H1 (cell line): ENCODE data around the gene CLDN15. TPM values are rescaled to one million over a fixed set of nuclear protein-coding genes. Genes with fewer than 3 reads are reported as not detected.

Source experiments
- CTCF ChIA-PET: fragments of 300-600 bp; sonication (Branson Sonifier 250); formaldehyde crosslinking; loops from one replicate; lab custom pipeline; 2021; ENCODE audit not compliant: partially characterized antibody; lab: Charles Lee
- POLR2A ChIA-PET: fragments of 300-600 bp; sonication (Branson Sonifier 250); formaldehyde crosslinking; loops from one replicate; lab custom pipeline; 2021; ENCODE audit warnings: inconsistent platforms; ENCODE audit not compliant: partially characterized antibody; lab: Charles Lee
- DNase-seq, 2 experiments: peaks; one replicate each; pipeline versions ENCODE4 v3.0.0 to v3.0.0-alpha.2; 2010 to 2022; ENCODE audit warnings: low spot score in 2 of 2, low read depth in 1 of 2, mixed read lengths in 1 of 2
- FAIRE-seq: peaks from 2 replicates; lab custom pipeline; 2011; peaks lifted over from hg19 to GRCh38; lab: Jason Lieb, UNC
- H2AFZ ChIP-seq: 2 replicates; pipeline ENCODE4 v1.8.1; 2012; ENCODE audit warnings: low read length, inconsistent platforms
- H2AK5ac ChIP-seq: 2 replicates; pipeline ENCODE4 v1.6.1; 2013; ENCODE audit warnings: low read depth, low read length
- H2BK120ac ChIP-seq: replicated peaks from 2 replicates; pipeline ENCODE3; 2013; ENCODE audit warnings: low read depth, low read length, inconsistent platforms
- H2BK12ac ChIP-seq: 2 replicates; pipeline ENCODE4 v1.6.1; 2013; ENCODE audit warnings: low read depth, low read length
- H2BK15ac ChIP-seq: 2 replicates; pipeline ENCODE4 v1.6.1; 2013; ENCODE audit warnings: low read length
- H2BK20ac ChIP-seq: 2 replicates; pipeline ENCODE4 v1.6.1; 2013; ENCODE audit warnings: low read length
- H2BK5ac ChIP-seq: 2 replicates; pipeline ENCODE4 v1.6.1; 2013; ENCODE audit warnings: low read depth, low read length
- H3K14ac ChIP-seq: 2 replicates; pipeline ENCODE4 v1.6.1; 2013; ENCODE audit warnings: inconsistent platforms; ENCODE audit not compliant: insufficient read length
- H3K18ac ChIP-seq: 2 replicates; pipeline ENCODE4 v1.6.1; 2013; ENCODE audit warnings: low read length; ENCODE audit errors: extremely low read depth
- H3K23ac ChIP-seq: 2 replicates; pipeline ENCODE4 v1.6.1; 2013; ENCODE audit warnings: inconsistent platforms; ENCODE audit not compliant: insufficient read length
- H3K23me2 ChIP-seq: 2 replicates; pipeline ENCODE4 v1.6.1; 2013; ENCODE audit warnings: low read depth, low read length
- H3K27ac ChIP-seq: 2 replicates; pipeline ENCODE4 v1.6.1; 2011; ENCODE audit warnings: low read depth, low read length, inconsistent platforms
- H3K27me3 ChIP-seq, 4 experiments: replicated peaks in 1 of 4; 1 replicate in 1 of 4; 2 replicates in 3 of 4; pipeline versions ENCODE4 v1.6.1 to v1.8.1; 2011 to 2013; ENCODE audit warnings: low read length in 3 of 4, mild to moderate bottlenecking in 3 of 4, inconsistent platforms in 2 of 4, mixed read lengths in 2 of 4, moderate library complexity in 1 of 4; ENCODE audit not compliant: control insufficient read depth in 3 of 4, insufficient read depth in 3 of 4; ENCODE audit errors: extremely low read depth in 1 of 4
- H3K36me3 ChIP-seq, 4 experiments: 2 replicates each; pipeline versions ENCODE4 v1.6.1 to v1.8.1; 2011 to 2013; ENCODE audit warnings: mild to moderate bottlenecking in 4 of 4, low read length in 3 of 4, moderate library complexity in 2 of 4, control low read depth in 1 of 4, inconsistent platforms in 1 of 4; ENCODE audit not compliant: insufficient read depth in 4 of 4, control insufficient read depth in 2 of 4
- H3K4ac ChIP-seq: replicated peaks from 2 replicates; pipeline ENCODE3; 2013; ENCODE audit warnings: low read length, low read depth, mixed read lengths, inconsistent platforms; ENCODE audit not compliant: insufficient read length
- H3K4me1 ChIP-seq, 4 experiments: replicated peaks in 1 of 4; 1 replicate in 1 of 4; 2 replicates in 3 of 4; pipeline versions ENCODE4 v1.6.1 to v1.8.1; 2011 to 2013; ENCODE audit warnings: low read length in 3 of 4, inconsistent platforms in 2 of 4, mixed read lengths in 1 of 4; ENCODE audit not compliant: insufficient read depth in 4 of 4, control insufficient read depth in 3 of 4
- H3K4me2 ChIP-seq, 2 experiments: 2 replicates each; pipeline versions ENCODE4 v1.6.1 to v1.8.1; 2011 to 2013; ENCODE audit warnings: low read depth in 2 of 2, low read length in 2 of 2, control low read depth in 1 of 2, inconsistent platforms in 1 of 2, mild to moderate bottlenecking in 1 of 2; ENCODE audit not compliant: insufficient read depth in 1 of 2
- H3K4me3 ChIP-seq, 4 experiments: fragments of 200-600, 300-600 bp in 1 of 4; sonication (generic), shearing (Covaris generic), sonication (Bioruptor Twin) in 1 of 4; 2 replicates each; pipeline versions ENCODE4 v1.5.1 to v1.8.1; 2011 to 2016; ENCODE audit warnings: low read length in 4 of 4, low read depth in 3 of 4, control low read depth in 2 of 4, inconsistent platforms in 2 of 4, mild to moderate bottlenecking in 2 of 4, mixed read lengths in 1 of 4, moderate library complexity in 1 of 4; ENCODE audit not compliant: insufficient read depth in 2 of 4; ENCODE audit errors: extremely low read depth in 1 of 4
- H3K56ac ChIP-seq: replicated peaks from 2 replicates; pipeline ENCODE3; 2013; ENCODE audit warnings: low read depth, mild to moderate bottlenecking, mixed read lengths, low read length, inconsistent platforms; ENCODE audit not compliant: insufficient read length
- H3K79me1 ChIP-seq: 2 replicates; pipeline ENCODE4 v1.6.1; 2013; ENCODE audit warnings: low read depth, low read length, control low read depth
- H3K79me2 ChIP-seq, 2 experiments: 2 replicates each; pipeline versions ENCODE4 v1.6.1 to v1.8.1; 2012 to 2013; ENCODE audit warnings: low read length in 2 of 2, mild to moderate bottlenecking in 2 of 2, inconsistent platforms in 1 of 2; ENCODE audit not compliant: insufficient read depth in 2 of 2, control insufficient read depth in 1 of 2
- H3K9ac ChIP-seq, 4 experiments: replicated peaks in 1 of 4; 1 replicate in 1 of 4; 2 replicates in 3 of 4; pipeline versions ENCODE4 v1.6.1 to v1.8.1; 2011 to 2013; ENCODE audit warnings: low read depth in 3 of 4, low read length in 3 of 4, control low read depth in 2 of 4, mild to moderate bottlenecking in 2 of 4, moderate library complexity in 2 of 4, inconsistent platforms in 1 of 4; ENCODE audit errors: extremely low read depth in 1 of 4
- H3K9me3 ChIP-seq, 2 experiments: 2 replicates each; pipeline versions ENCODE4 v1.6.1 to v1.8.1; 2012 to 2013; ENCODE audit warnings: mild to moderate bottlenecking in 2 of 2, moderate library complexity in 2 of 2, control low read depth in 1 of 2, inconsistent platforms in 1 of 2, low read depth in 1 of 2, low read length in 1 of 2, mixed read lengths in 1 of 2; ENCODE audit not compliant: insufficient read depth in 2 of 2
- H4K20me1 ChIP-seq, 2 experiments: replicated peaks in 1 of 2; 2 replicates each; pipeline versions ENCODE3 to v1.8.1; 2011 to 2013; ENCODE audit warnings: inconsistent platforms in 2 of 2, low read length in 2 of 2, mild to moderate bottlenecking in 1 of 2; ENCODE audit not compliant: insufficient read depth in 2 of 2, control insufficient read depth in 1 of 2
- H4K5ac ChIP-seq: 2 replicates; pipeline ENCODE4 v1.6.1; 2013; ENCODE audit warnings: low read length, low read depth, mixed read lengths, inconsistent platforms; ENCODE audit not compliant: insufficient read length
- H4K8ac ChIP-seq: 2 replicates; pipeline ENCODE4 v1.8.0; 2013; ENCODE audit warnings: mild to moderate bottlenecking, moderate library complexity, low read length, inconsistent platforms; ENCODE audit not compliant: insufficient read depth; ENCODE audit errors: extremely low read depth
- H4K91ac ChIP-seq: replicated peaks from 2 replicates; pipeline ENCODE3; 2013; ENCODE audit warnings: low read length, mixed read lengths, inconsistent platforms; ENCODE audit not compliant: insufficient read length
- CBX8 ChIP-seq: fragments of 300-800, 300-1000 bp; sonication (generic); IDR thresholded peaks from 2 replicates; pipeline ENCODE4 v1.7.1; 2016; ENCODE audit warnings: low read depth, low read length, borderline replicate concordance
- CHD2 ChIP-seq: IDR thresholded peaks from 2 replicates; pipeline ENCODE4 v1.6.1; 2012; ENCODE audit warnings: low read length, improper control_type of control experiment
- FOSL1 ChIP-seq: IDR thresholded peaks from 2 replicates; pipeline ENCODE4 v1.6.1; 2011; ENCODE audit warnings: mild to moderate bottlenecking, low read depth, low read length, moderate library complexity; ENCODE audit not compliant: insufficient read depth
- HDAC2 ChIP-seq, 2 experiments: fragments of 300-600 bp in 1 of 2; sonication (generic) in 1 of 2; IDR thresholded peaks; 2 replicates each; pipeline ENCODE4 v1.6.1; 2011 to 2012; ENCODE audit warnings: low read depth in 2 of 2, low read length in 2 of 2, mild to moderate bottlenecking in 2 of 2, moderate library complexity in 2 of 2, borderline replicate concordance in 1 of 2, inconsistent platforms in 1 of 2
- JUN ChIP-seq: IDR thresholded peaks from 2 replicates; pipeline ENCODE4 v1.6.1; 2011; ENCODE audit warnings: low read depth, mild to moderate bottlenecking, improper control_type of control experiment, low read length
- KDM5A ChIP-seq: fragments of 200-600 bp; IDR thresholded peaks from 2 replicates; pipeline ENCODE4 v1.7.1; 2012; ENCODE audit warnings: mild to moderate bottlenecking, low read length, inconsistent platforms, mixed read lengths
- POLR2A ChIP-seq, 2 experiments: IDR thresholded peaks; 1 replicate in 1 of 2; 2 replicates in 1 of 2; pipeline ENCODE4 v1.6.1; 2011; ENCODE audit warnings: low read depth in 2 of 2, low read length in 2 of 2, mild to moderate bottlenecking in 2 of 2; ENCODE audit errors: control extremely low read depth in 1 of 2
- POLR2AphosphoS5 ChIP-seq: IDR thresholded peaks from 2 replicates; pipeline ENCODE4 v1.6.1; 2011; ENCODE audit warnings: low read depth, low read length
- RNF2 ChIP-seq: fragments of 200-900, 300-1000 bp; sonication (generic); IDR thresholded peaks from 2 replicates; pipeline ENCODE4 v1.7.1; 2016; ENCODE audit warnings: borderline replicate concordance, low read depth, mild to moderate bottlenecking, antibody characterized with exemption, low read length; ENCODE audit not compliant: poor library complexity, severe bottlenecking; ENCODE audit errors: missing control alignments
- TAF1 ChIP-seq: IDR thresholded peaks from 2 replicates; pipeline ENCODE4 v1.6.1; 2011; ENCODE audit warnings: mild to moderate bottlenecking, low read depth, low read length
- TCF12 ChIP-seq: IDR thresholded peaks from 2 replicates; pipeline ENCODE4 v1.6.1; 2011; ENCODE audit warnings: low read depth, mild to moderate bottlenecking, low read length
- WGBS, 2 experiments: shearing (Covaris generic) in 1 of 2; methylation state at CpG; one replicate each; pipeline versions ENCODE4 v1.1.6 to v1.1.7; 2013 to 2015; ENCODE audit warnings: low lambda C conversion rate in 2 of 2, mixed read lengths in 2 of 2, inconsistent platforms in 1 of 2, low coverage in 1 of 2, missing lambda C conversion rate in 1 of 2; ENCODE audit not compliant: insufficient replicate concordance in 2 of 2, insufficient coverage in 1 of 2, insufficient read length in 1 of 2; ENCODE audit errors: extremely low coverage in 1 of 2, missing lambda C conversion rate in 1 of 2; 5-methylcytosine and 5-hydroxymethylcytosine counted together
- polyA plus RNA-seq, 7 experiments: library from polyadenylated mRNA; depleted of rRNA in 3 of 7; stranded (reverse) in 5 of 7; unstranded in 2 of 7; fragments of >200 nt in 5 of 7; fragments of 200-250 nt in 2 of 7; gene quantifications; 1 replicate in 5 of 7; 2 replicates in 1 of 7; 4 replicates in 1 of 7; pipeline versions ENCODE4 v1.2.1 to v1.2.3, GENCODE V29; 2011 to 2013; ENCODE audit warnings: missing spikeins in 2 of 7, mixed read lengths in 2 of 7
- total RNA-seq: library from RNA; stranded (reverse); fragmentation: NEBNext Ultra II Directional; extraction: Animal tissue kit (Norgen Biotek cat#: 25700); gene quantifications from 2 replicates; pipeline ENCODE4 v1.2.1, GENCODE V29; 2021

The CLDN15 gene
- total and polyA plus RNA-seq, 2 of the 8 experiments (the other 6 are each of a cell fraction or from before 2014, with no cell fraction given) = 5.5 to 7.6 TPM

DNA sequence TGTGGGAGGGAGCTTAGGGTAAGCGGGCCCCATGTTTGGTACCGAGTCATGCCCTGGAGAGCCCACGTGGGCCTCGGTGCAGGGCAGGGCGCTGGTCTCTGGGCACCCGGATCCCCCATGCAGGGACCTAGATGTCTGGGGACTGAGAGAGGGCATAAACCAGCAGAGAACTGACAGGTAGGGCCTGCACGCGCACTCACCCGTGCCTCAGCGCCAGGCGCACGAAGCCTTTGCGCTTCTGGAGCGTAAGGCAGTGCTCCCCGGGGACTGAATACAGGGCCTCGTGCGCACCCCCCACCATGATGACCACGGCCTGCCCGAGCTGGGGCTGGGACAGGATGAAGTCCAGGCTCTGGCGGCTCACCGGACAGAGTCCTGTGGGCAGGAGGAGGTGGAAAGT, 39.6 kb downstream of the CLDN15 start:
- H2BK15ac ChIP-seq = 0 out of 2 replicates have a peak overlapping the region, but pooled peaks have one; percentile 46
- DNase-seq = no peak
- 87% methylated on average over 17 of the region's 21 CpGs; no CpG with 5 or more reads in 1 of the 2 experiments for WGBS, 2 experiments

More for the DNA sequence above, 39.6 kb downstream of the CLDN15 start:
- Histone ChIP-seq H3K9ac (no peak overlapping the region), H4K5ac (no peak overlapping the region), H4K91ac (peak overlapping the region; percentile 84), H3K4me3 (no peak overlapping the region), H3K36me3 (no peaks in the 10 kb centered on the region), H4K20me1 (no peaks in the 10 kb centered on the region), H2AK5ac (no peak overlapping the region), H3K18ac (no peak overlapping the region; the same call in 1 of the 2 replicates), H3K23me2 (peaks cover 8% of the 10 kb centered on the region; the same call in 1 of the 2 replicates), H2BK20ac (peak overlapping the region; percentile 61; the same call in 1 of the 2 replicates), H3K27me3 (peaks cover 0 to 14% (median 9%) of the 10 kb centered on the region in 4 experiments; a peak in 5 of 7 replicates), H3K27ac (no peak overlapping the region), H3K79me1 (no peaks in the 10 kb centered on the region)
- TF ChIP-seq CHD2 = no peak
- no peak for TF ChIP-seq POLR2A (IDR thresholded peaks at IDR 0.05; ENCODE audit: control extremely low read depth in 1 of 2, low read depth in 2 of 2, low read length in 2 of 2)
- TF ChIP-seq KDM5A = no peak
- TF ChIP-seq POLR2AphosphoS5 = no peak
- no peak for TF ChIP-seq FOSL1
- TF ChIP-seq TAF1 = no peak
- no peak for TF ChIP-seq JUN
- no peak for TF ChIP-seq RNF2
- TF ChIP-seq TCF12 = no peak
- no peak for TF ChIP-seq CBX8
- no peak for TF ChIP-seq HDAC2 (IDR thresholded peaks at IDR 0.05; ENCODE audit: borderline replicate concordance in 1 of 2, low read depth in 2 of 2, low read length in 2 of 2)
- TF ChIP-seq, all 59 proteins: peak for 0
- H3K4me1 ChIP-seq = peaks cover 5 to 20% (median 13%) of the 10 kb centered on the region in 4 experiments
- H3K9me3 ChIP-seq = no peaks in the 10 kb centered on the region
- H3K14ac ChIP-seq = no peak overlapping the region
- no peak overlapping the region for H3K4ac ChIP-seq
- no peak overlapping the region for H2BK5ac ChIP-seq
- no peak overlapping the region for H2BK120ac ChIP-seq
- H3K4me2 ChIP-seq = no peak overlapping the region
- no peak overlapping the region for H3K56ac ChIP-seq
- H2AFZ ChIP-seq = no peak overlapping the region
- ChIA-PET CTCF (interaction anchor here (0.9 to 12.3 kb wide), 3 partner anchors 22 to 113 kb away, joined by 3 to 168 read pairs (median 3); partner anchors contain the start of gene TRIM56), POLR2A (interaction anchor here (1.8 kb wide), 1 partner anchor 9 kb away, joined by 7 read pairs; no protein-coding TSS in a partner anchor)
- H4K8ac ChIP-seq = 0 out of 2 replicates have a peak overlapping the region, but pooled peaks have one; percentile 11
- FAIRE-seq = no peak
- H2BK12ac ChIP-seq = peak overlapping the region; percentile 75; the same call in 1 of the 2 replicates
- no peak overlapping the region for H3K23ac ChIP-seq
- H3K79me2 ChIP-seq = no peaks in the 10 kb centered on the region
